CD4-positive, alpha-beta T cell treated with Interleukin-21 for 1 hour (primary cell): ENCODE measurements around the gene REEP3.
"Not testable (repeated sequence)": the region's sequence is repeated elsewhere in the genome, so short reads cannot be mapped to it uniquely, and the experiment has no call there.

Experiments used
- DNase-seq: peaks from one replicate; pipeline ENCODE4 v3.0.0-alpha.2; 2020

The REEP3 gene

DNA sequence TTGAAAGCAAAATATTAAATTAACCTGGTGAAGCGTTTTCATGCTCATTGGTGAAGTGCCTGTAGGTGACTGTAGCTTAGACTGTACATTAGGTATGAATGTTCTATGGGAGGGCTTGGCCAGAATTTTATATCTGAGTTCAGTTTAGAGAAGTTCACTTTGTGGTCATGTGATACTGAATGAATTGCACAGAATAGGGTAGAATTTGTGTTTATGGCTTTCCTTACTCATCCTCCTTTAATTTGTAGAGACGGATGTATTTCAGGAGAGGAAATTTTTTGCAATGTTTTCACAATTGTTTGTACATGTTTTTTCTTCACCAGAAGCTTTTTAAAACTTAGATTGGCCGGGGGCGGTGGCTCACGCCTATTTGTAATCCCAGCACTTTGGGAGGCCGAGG is 32.3 kb downstream of the REEP3 start:
- DNase-seq, result no peak

DNA sequence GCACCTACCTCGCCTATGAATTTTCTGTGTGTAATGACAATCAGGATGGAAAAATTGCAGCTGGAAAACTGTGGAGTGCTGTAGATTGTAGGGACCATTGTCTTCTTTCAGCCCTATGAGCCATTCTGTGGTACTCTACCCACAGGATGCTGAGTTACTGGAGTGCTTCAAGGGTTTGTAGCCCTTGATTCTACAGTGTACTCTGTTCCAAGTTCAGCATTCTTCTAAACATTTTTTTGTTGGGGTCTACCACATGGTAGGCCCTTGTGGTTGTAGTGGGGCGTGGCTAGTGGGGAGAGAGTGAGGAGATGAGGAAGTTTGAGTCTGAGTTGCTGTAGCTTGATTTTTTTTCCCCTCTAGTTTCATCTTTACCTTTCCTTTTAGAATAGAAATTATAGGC is 33.5 kb downstream of the REEP3 start:
- peak; percentile 45 for DNase-seq

DNA sequence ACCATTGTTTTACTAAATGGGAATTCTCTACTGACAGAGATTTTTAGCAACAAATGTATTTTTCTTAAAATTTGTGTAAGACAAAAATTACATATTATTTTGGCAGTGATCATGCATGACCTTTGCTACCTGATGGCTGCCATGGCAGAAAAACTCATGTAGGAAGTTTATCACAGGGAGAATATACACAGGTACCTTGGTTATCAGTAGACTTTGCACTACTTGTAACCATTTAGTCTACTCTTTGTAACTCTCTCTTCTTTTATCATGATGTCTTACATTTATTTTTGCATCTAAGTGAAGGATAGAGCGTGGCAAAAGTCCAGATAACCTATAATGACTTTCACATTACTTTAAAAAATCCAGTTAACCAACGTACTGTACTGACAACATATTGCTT is 34.1 kb downstream of the REEP3 start:
- DNase-seq, result no peak

DNA sequence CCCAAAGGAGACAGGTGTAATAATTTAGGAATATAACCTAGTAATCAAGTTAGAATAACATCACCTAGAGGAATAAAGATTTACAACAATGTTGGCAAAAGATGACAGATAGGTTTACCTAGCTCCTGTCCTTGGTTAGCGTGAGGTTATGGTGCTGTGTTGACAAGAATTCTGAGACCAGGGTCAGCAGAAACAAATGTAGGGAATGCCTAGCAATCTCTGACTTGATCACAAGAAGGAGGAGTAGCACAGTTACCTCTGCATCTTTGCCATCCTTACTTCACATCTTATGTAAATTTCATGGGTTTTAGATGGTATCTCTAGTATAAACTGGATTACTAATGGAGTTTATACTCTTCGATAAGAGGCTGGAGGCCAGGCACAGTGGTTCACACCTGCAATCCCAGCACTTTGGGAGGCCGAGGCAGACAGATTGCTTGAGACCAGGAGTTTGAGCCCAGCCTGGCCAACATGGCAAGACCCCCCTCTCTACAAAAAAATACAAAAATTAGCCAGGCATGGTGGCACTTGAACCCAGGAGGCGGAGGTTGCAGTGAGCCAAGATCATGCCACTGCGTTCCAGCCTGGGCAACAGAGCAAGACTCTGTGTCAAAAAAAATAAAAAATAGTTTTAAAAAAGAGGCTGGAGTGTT is 37.1 kb downstream of the REEP3 start:
- no peak for DNase-seq

DNA sequence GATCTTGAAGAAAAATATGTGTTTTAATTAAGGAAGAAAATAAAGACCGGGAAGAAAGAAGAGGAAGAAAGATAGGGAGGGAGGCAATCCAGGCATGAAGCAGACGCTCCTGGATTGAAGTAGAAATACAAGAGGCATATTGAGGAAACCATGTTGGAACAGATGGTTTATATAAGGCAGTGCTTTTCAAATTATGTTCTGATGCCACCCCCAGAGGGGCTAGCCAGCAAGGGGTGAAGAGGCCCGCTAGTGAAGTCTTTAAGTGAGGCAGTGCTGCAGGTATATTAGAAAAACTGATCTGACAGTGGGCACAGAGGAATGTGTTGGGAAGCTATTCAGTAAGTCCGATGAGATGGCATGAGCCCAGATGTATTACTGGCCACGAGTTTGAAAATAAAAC is 40.1 kb downstream of the REEP3 start:
- no peak for DNase-seq

DNA sequence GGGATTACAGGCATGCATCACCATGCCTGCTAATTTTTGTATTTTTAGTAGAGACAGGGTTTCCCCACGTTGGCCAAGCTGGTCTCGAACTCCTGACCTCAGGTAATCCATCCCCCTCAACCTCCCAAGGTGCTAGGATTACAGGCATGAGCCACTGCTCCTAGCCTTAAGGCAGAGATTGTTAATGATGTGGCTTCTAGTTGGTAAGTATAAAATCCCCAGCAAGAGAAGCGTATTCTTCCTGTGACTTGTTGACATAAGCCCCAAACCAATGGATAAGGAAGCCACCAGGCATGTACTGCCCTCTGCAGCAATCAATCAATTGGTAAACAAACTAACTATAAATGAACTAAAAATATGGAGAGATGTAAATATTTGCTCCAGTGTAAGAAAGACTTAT is 41.2 kb downstream of the REEP3 start:
- DNase-seq, result no peak

DNA sequence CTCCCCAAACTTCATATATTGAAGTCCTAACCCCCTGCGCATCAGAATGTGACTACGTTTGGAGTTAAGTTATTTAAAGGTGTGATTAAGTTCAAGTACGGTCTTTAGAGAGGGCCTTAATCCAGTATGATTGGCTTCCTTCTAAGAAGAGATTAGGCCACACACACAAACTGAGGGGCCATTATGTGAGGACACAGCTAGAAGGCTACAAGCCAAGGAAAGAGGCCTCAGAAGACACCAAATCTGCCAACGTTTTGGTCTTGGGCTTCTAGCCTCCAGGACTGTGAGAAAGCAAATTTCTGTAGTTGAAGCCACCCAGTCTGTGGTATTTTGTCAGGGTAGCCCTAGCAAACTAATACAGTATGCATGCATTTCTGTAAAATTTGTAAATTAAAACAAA is 41.7 kb downstream of the REEP3 start:
- no peak for DNase-seq

DNA sequence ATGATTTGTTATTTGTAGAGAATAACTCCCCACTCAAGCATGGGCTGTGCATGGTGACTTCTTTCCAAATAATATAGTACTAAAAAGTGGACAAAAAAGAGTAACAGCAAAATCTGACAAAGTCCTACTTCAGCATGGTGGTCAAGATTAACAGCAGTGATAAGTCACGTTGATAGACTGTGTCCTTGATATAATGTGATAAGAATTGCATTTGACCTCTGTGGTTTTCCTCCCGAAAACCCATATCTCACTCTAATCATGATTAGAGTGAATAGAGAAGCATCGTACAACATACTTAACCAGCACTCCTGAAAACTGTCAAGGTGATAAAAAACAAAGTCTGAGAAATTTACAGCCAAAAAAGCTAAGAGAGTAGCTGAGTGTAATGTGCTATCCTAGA is 42.4 kb downstream of the REEP3 start:
- DNase-seq, result peak; percentile 5

DNA sequence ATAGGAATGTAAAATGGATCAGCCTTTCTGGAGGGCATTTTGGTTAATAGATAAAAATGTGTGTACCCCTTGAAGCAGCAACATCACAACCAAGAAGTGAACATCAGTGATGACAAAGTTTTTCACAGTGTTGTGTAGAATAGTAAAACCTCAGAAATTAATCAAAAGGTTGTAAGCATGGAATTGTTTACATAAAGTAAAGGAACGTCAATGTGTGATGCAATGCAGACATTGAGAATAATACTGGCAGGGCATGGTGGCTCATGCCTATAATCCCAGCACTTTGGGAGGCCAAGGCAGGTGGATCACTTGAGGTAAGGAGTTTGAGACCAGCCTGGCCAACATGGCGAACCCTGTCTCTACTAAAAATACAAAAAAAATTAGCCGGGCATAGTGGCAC is 43.5 kb downstream of the REEP3 start:
- DNase-seq, result not testable (repeated sequence)

DNA sequence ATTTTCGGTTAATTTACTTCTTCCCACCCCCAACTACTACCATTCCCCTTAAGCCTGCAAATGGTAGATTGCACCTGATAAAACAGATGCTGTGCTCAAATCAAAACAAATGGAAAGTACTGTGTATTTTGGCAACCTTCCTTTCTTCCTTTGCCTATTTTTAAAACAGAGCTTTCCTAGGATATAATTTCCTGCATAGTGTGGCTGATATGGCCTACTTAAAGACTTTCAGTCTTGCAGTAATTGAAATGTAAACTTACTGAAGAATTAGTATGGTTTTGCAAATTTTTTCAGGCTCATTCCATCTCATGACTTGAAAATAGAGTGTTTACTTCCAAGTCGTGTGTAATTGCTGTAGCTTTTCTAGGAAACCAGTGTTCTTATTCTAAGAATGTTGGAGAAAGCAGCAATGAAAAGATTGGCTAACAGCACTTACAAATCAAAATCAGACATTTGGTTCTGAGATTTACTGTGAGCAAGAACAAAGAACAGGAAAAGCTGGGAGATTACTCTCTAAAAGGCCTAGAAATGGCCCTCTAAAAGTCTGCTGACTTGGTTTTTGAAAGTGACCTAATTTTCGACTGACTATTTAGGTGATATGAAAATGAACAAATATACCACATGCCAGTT is 52.0 kb downstream of the REEP3 start:
- peak; percentile 4 for DNase-seq

DNA sequence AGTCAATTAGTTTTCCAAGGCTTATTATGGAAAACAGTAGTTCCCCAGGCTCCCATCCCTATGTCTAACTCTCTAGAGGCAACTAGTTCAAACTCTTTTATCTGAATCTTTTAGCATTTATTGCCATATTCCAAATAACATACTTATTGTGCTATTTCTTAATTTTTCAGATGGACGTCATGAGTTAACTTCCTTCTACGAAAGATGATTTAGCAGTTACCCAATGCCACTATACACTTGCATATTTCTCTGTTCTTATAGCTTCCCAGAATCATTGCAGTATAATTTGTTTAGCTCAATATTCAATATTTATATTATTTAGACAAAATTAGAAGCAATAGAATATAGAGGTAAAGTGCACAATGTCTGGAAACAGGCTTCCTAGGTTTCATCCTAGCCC is 52.8 kb downstream of the REEP3 start:
- no peak for DNase-seq

DNA sequence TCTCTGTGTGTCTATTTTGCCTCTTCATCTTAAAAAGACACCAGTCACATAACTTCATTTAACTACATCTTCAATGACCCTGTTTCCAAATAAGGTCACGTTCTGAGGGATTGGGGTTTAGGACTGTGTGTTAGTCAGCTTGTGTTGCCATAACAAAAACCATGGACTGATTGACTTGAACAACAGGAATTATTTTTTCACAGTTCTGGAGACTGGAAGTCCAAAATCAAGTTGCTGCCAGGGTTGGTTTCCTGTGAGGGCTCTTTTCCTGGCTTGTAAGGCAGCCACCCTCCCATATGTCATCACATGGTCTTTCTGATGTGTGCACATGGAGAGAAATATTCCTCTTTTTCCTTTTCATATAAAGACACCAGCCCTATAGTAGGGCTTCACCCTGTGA is 55.3 kb downstream of the REEP3 start:
- DNase-seq, result no peak

DNA sequence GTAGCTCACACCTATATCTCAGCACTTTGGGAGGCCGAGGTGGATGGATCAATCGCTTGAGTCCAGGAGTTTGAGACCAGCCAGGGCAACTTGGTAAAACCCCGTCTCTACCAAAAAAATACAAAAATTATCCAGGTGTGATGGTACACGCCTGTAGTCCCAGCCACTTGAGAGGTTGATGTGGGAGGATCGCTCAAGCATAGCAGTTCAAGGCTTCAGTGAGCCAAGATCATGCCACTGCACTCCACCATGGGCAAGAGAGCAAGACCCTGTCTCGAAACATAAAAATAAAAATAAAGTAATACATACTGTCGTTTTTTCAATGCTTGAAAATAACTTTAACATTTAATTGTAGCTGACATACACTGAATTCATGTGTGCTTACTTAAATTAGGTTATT is 57.3 kb downstream of the REEP3 start:
- no peak for DNase-seq

DNA sequence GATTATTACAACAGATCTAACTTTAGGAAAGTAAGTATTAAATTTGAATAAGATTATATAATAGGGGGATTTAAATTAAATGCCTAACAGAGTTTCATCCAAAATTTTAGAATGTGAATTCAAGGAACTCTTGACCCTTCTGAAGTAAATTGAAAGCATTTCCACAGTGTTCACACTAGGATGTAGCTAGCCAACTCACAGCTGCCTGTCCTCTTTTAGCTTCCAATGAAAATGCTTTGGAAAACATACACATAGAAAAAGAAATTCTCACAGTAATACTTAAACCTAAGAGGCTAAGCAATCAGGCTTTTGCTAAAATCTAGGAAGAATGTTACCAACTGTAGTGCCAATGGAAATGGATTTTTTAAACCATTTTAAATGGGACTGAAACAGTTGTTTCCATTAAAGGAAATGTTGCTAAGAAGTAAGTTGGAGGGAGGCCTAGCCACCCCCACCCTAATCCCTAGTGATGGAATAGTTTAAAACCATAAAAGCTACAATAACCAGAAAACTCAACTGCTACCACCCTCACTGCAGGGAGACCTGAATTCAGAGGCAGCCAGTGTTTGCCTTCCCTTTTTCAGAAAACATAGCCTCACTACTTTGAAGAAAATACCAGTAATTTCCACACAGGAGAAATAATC is 58.3 kb downstream of the REEP3 start:
- DNase-seq, result no peak

DNA sequence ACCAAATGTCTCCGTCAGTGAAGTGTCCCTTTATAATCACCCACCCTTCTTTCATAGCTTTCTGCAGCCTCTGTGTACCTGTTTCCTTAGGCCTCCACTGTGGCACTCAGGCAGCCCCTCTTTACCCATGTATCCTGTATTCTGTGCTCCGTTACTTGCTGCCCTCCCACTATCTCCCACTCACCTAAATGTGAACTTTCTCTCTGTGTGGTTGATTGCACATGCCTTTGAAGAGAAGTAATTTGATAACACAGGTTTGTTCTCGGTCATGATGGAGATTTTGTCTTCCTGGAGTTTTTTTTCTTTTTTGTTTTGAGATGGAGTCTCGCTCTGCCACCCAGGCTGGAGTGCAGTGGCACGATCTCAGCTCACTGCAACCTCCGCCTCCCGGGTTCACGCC is 61.5 kb downstream of the REEP3 start:
- no peak for DNase-seq

DNA sequence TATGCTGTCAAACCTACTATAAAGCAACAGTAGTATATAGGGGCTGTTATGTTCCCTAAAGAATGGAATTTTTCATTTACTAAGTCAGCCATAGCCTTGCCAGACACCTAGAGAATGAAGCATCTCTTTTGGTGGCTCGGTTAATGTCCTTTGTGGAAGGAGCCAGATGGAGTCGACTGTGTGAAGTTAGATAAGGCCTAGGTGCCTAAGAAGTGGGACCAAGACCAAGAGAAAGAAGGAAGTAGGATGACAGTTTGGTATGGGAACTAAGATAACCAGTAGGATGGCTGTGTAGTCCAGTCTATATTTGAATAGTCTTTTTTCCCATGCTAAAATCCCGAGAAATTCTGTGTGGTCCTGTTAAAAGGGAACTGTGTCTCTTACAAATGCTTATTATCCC is 62.2 kb downstream of the REEP3 start:
- DNase-seq, result no peak

DNA sequence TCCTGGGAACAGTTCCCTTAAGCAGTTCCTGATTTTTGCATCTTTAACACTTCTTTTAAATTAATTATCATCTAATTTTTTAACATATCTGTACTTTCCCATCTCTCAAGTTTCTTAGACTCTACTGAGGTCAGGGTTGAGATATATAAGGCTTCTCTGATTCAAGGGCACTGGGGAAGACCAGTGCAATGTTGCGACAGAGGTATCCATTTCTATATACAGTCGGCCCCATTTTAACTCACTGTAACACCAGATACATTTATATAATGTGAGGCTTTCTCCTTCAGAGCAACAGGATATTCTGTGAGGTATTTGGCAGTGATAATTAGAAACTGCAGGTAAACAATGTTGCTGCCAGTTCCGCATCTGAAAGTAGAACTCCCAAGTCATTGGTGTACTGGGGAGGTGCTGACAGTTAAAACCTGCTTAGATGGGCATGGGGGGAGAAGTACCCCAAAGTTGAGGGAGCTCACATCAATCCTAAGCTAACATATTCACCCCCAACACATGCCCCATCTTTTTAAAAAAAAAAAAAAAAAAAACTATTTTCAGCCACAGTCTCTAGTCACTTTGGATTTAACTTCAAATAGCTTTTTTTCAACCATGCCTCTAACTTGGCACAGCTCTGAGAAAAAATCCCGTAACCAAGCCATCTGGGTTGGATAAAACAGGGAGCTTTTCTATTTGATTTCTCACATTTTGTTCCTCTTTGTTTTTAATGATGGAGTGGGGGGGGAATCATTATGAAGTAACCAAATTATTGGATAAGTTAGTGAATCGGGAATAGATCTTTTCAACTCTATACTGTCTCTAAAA is 62.9 kb downstream of the REEP3 start:
- DNase-seq, result no peak

DNA sequence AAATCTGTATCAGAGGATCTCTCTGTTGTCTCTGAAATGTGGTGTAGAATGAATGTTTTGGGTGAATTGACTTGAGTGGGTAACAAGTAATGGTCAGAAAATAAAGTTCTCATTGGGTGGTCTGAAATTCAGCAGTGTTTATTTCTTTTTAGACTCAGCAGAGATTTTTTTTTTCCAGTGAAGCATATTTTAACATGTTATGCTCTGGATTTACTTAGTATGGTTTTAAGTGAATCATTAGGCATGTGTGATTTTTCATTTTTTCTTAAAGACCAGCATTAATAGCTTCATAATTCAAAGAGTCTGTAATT is 63.5 kb downstream of the REEP3 start:
- DNase-seq, result no peak

DNA sequence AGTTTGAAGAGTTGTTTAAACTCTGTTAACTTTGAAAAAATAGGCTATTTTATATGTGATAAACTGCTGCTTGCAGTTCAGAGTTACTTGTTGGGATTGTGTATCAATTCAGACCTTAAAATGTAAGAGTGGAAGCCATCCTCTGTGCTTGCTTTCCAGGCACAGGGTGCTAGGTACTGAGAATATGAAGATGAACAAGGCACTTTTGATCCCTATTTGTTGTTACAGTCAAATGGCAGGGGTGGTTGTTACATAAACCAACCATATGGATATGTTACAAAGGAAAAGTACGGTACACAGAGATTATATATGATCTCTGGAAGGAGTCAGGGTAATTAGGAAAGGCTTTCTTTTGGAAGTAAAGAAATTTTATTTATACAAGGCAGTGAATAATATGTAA is 63.8 kb downstream of the REEP3 start:
- DNase-seq, result no peak

DNA sequence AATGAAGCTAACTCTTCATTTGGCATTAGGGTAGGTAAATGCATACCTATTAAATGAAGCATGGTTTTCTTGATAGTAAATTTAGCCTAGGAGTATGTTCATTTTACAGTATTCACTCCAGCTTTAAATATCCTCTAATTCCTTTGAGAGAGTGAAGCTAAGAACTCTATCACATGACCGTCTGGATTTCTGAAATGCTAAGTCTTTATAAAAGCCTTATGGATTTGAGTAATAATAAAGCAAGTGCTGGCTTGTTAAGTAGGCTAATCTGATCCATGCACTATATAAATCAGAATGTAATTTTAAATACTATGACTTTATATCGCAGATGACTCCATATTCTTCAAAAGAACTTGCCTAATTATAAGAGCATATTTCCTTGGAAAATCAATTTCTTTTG is 64.8 kb downstream of the REEP3 start:
- DNase-seq, result no peak

DNA sequence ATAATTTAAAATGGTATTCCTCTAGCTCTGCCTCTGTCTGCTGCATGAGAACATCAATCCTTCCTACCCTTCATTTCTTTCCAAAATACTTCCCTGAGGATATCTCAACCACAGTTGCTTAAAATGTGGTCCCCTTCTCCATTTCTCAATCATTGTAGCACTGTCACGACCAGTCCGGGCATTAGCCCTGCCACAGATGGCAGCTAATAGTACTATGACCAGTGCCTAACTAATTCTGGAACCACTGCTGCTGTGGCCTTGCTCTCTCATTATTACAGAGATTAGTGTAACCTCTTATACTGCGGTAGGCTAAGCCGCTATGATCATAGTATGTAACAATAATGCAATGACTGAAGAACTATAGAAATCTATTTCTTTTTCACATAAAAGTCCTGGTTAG is 66.0 kb downstream of the REEP3 start:
- no peak for DNase-seq

DNA sequence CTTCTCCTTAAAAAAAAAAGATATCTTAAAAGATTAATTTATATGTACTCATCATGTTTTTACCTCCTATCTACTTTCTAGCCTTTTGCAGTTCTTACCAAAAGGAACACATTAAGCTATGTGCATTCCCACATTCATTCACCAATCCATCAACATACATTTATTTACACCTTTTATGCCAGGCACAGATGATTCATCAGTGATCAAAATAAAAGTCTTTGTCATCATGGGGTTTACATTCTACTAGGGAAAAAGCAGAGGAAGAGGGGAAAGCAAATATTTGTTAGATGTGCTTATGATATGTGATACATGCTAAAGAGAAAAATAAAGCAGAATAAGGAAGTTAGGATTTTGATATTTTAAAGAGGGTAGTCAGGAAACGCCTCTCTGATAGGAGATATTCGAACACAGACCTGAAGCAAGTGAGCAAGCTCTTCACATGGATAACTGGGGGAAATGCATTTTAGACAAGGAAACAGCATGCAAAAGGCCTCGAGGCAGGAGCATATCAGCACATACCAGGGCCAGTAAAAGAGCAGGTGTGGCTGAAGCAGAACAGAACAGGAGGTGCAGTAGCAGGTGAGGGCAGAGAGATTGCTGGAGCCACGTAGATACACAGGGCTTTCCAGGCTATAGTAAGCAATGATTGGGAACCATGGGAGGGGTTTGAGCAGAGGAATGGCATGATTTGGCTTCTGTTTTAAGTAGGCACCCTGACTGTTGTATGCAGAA is 67.4 kb downstream of the REEP3 start:
- DNase-seq, result no peak
